GM18511 (cell line): Measurements from ENCODE around the gene AATF.

Source experiments
- ATAC-seq: cut with Tn5 transposase; IDR thresholded peaks from one replicate; pipeline ENCODE4 v1.9.1; 2021; ENCODE audit warnings: mild to moderate bottlenecking, moderate library complexity; ENCODE audit not compliant: unreplicated experiment

Gene AATF

GRCh38 chr17:36929851-36930582 lies 18.7 kb upstream of the AATF start:
- no peak for ATAC-seq

- no peak for ATAC-seq
These were observed 18.2 kb upstream of the AATF start for GRCh38 chr17:36930583-36930900.

GRCh38 chr17:36931096-36931696 lies 17.6 kb upstream of the AATF start:
- no peak for ATAC-seq

- no peak for ATAC-seq
These were observed 16.9 kb upstream of the AATF start for GRCh38 chr17:36931697-36932382.

GRCh38 chr17:36932383-36932693 lies 16.4 kb upstream of the AATF start:
- no peak for ATAC-seq

- ATAC-seq, result no peak
These were observed 15.9 kb upstream of the AATF start for GRCh38 chr17:36932694-36933511.

- no peak for ATAC-seq
These were observed 15.1 kb upstream of the AATF start for GRCh38 chr17:36933512-36934143.

GRCh38 chr17:36934144-36934691 lies 14.5 kb upstream of the AATF start:
- no peak for ATAC-seq

GRCh38 chr17:36934692-36935630 lies 13.8 kb upstream of the AATF start:
- ATAC-seq, result no peak

- no peak for ATAC-seq
These were observed 12.9 kb upstream of the AATF start for GRCh38 chr17:36935671-36936454.

- no peak for ATAC-seq
These were observed 12.2 kb upstream of the AATF start for GRCh38 chr17:36936455-36937000.

- no peak for ATAC-seq
These were observed 11.5 kb upstream of the AATF start, which contains the start of gene LHX1 for GRCh38 chr17:36937001-36937958. TSS of gene LHX1 (plus strand) at chr17:36937475. CDS start at chr17:36938198, 723 bp downstream.

- ATAC-seq, result no peak
These were observed 10.7 kb upstream of the AATF start for GRCh38 chr17:36937959-36938565.

- ATAC-seq, result no peak
These were observed 10.1 kb upstream of the AATF start for GRCh38 chr17:36938566-36939051.

- no peak for ATAC-seq
These were observed 9.5 kb upstream of the AATF start for GRCh38 chr17:36939052-36939801.

- ATAC-seq, result no peak
These were observed 8.9 kb upstream of the AATF start for GRCh38 chr17:36939802-36940312.
